ENCODE measurements around the gene AFTPH.

The AFTPH gene

GRCh38 chr2:64593035-64593655, 69.0 kb downstream of the AFTPH start:
- DNase-seq, result no peak

DNA sequence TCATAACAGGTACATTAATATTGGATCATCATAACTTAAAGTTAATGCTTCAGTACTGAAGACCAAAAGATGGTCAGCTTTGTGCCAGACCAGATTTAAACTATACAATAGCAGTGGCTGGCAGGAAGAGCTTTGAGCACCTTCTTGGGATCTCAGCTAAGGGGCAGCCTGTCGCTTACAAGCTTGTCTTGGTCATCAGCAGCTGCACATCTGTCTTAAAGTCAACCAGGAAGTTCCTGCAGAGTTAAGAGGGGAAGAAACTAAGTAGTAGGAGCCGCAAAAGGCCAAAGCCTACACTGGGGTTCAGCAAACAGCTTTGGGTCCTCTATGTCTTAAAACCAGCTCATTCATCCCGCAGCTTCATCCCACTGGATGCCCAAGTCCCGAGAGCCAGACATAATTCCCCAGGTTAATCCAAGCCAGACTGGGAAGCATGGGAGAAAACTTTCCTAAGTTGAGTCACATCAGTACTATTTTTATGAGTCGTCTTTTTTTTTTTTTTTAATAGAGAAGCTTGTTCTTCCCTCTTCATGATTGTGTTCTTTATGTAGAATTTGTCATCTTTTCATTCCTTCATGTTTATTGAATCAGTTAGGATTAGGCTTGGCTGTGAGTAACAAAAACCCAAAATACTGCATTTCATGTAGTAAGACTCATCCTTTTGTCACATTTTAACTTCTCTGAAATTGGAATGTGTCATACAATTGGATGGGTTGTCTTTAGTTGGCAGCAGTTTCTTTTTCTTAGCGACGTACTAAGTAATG, 70.3 kb downstream of the AFTPH start:
- no peak for DNase-seq

- DNase-seq, result no peak
Measured at GRCh38 chr2:64595397-64596176, 71.5 kb downstream of the AFTPH start.

DNA sequence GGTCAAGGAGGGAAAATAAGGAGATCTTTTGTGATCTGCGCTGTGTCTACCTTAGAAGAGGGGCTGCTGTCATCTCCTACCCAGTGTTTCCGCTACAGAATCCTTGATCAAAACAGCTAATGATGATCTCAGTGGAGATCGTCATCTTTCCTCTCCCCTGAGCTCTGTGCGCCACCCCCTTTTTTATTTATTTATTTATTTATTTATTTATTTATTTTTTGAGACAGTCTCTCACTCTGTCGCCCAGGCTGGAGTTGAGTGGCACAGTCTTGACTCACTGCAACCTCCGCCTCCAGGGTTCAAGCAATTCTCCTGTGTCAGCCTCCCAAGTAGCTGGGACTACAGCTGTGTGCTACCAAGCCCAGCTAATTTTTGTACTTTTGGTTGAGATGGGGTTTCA, 74.1 kb downstream of the AFTPH start:
- DNase-seq, result no peak

GRCh38 chr2:64599469-64599868, 75.3 kb downstream of the AFTPH start:
- no peak for DNase-seq

GRCh38 chr2:64601034-64601754, 77.1 kb downstream of the AFTPH start:
- DNase-seq, result no peak

GRCh38 chr2:64601785-64602391, 77.8 kb downstream of the AFTPH start:
- DNase-seq, result no peak

- DNase-seq, result no peak
Measured at GRCh38 chr2:64602436-64602835, 78.3 kb downstream of the AFTPH start.

GRCh38 chr2:64604155-64604554, 80.0 kb downstream of the AFTPH start:
- DNase-seq, result no peak

GRCh38 chr2:64605026-64605471, 80.9 kb downstream of the AFTPH start:
- DNase-seq, result no peak

DNA sequence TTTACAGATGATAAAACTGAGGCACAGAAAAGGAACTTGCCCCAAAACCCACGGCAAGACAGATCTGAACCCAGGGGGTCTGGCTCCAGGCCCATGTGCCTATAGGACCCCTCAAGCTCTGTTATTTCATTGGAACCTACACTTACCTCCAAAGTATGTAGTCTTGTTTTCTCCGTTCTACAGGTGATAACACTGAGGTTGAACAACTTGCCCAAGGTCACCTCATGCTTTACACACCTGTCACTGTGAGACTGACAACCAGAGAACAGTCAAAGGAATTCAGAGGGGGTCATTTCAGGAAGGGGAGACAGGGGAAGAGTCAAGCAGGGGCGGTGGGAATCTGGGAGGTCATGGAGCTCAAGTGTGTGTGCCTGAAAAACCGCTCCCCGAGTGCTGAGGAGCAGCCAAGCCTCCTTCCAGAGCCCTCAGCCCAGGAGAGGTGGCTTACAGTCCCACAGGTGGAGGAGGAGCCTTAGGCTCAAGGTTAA, 81.9 kb downstream of the AFTPH start:
- DNase-seq, result no peak

DNA sequence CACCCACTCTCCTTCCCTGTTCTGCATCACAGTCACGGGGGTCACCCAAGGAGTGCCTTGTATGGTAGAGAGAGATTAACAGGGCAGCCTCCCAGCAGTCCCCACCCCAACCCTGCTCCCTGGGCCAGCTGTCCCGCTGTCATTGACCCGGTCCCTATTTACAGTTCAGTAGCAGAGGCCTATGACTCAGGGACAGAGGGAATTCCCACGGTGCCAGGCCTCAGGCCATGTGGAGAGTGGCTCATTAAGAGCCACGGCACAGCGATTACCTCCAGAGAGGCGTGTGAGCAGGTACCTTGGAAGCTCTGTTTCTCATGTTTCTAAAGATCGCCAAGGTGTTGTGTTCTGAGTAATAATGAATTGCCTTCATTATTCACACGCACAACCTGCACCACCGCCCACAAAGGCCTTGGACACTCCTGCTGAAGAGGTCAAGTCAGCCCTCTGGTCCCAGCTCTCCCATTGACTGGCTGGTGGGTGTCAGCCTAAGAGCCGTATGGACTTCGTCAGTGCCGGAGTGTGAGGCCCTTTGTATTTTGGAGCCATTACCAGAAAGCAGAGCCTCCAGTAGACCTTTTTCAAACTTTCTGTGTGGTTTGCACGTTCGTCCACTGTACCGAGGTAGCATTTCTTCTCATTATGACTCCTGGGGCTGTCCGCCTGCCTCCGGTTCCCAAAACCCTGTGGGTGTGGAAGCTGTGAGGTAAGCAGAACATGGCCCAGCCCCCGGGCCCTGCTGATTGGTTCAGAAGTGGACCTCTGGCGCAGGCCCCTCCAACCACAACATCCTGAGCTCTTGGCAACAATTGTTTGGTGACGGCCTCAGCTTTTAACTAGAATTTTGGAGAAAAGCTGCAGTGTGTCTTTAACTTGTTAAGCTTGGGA, 82.6 kb downstream of the AFTPH start:
- peak; percentile 66 for DNase-seq

DNA sequence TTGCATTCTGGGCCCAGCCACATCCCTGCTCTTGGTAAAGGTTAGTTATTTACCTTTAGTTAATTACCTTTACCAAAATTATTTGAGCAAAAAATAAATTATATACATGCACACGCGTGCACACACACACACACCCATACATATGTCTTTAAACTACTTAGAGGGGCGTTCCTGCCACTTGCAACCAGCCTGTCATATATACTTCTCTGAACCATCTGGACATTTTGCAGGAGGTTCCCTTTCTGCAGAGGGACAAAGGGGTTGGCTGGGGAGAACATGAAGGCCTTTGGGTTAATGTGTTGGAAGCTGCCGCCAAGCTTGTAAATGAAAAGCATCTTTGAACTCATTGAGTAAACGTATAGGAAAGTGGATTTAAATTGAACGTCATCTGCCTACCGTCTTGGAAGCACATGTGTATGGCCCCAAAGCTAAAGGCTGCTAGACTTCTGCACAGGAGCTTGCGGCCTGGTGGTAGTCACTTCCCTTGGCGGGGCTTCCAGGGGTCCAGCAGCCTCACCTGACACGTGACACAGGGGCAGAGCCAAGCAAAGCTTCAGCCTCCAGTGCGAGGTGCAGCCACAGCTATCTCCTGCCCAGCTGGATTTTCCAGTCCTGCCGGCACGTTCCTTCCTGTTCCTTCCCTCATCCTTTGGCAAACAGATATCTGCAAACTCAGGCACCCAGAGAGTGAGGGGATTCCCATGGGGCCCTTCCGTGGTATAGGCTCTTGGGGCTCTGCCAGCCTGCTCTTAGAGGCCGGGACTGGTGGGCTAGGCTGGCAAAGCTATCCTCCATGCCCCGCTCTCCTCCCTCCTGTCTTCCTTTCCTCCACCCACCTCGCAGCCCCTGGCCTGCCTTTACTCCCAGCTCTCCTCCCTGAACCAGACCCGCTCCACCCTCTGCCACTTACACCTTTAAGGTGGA, 83.5 kb downstream of the AFTPH start:
- DNase-seq, result no peak

- DNase-seq, result no peak
Measured at GRCh38 chr2:64608867-64609226, 84.7 kb downstream of the AFTPH start.

DNA sequence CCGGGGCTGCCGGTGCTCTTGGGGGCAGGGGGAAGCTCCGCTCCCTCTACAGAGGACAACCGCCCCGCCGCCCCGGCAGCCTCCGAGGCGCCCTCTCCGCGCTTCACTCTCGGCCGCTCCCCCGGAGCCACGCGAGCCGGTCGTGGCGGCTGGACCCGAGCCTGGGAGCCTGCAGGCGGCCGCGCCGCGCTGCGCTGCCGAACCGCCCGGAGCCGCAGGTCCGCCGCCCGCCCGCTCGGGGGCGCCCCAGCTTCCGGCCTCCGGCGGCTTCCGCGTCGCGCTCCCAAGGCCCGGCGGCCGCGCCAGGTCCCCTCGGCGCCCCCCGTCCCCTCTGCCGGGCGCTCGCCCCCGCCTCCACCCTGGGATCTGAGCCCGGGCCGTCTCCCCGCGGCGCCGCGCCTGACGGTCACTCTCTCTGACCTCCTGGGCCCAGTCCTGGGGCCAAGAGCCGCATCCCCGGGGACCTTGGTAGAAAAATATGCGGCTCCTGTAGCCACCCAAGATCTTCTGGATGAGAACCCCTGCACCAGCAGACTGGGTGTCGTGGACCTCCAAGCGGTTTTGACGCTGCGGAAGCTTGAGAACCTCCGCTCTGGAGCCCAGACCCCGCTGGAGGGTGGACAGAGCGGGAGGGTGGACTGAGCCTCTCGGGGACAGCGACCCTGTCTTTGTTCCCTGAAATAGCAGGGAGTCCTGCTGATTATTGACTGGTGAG, 85.3 kb downstream of the AFTPH start:
- DNase-seq, result peak; percentile 46

DNA sequence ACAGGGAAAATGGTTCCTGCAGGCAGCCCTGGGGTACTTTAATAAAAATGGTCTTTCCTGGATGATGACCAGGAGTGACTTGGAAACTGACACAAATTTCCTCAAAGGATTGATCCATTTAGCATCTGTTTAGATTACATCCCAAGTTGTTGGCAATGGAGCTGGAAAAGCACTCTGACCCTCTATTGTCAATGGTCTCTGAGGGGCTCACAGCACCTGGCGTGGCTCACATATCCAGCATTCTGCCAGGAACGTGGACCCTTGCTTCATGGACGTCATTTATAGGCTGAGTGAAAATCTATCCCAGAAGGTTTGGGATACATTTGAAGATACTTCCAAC, 85.8 kb downstream of the AFTPH start:
- no peak for DNase-seq

DNA sequence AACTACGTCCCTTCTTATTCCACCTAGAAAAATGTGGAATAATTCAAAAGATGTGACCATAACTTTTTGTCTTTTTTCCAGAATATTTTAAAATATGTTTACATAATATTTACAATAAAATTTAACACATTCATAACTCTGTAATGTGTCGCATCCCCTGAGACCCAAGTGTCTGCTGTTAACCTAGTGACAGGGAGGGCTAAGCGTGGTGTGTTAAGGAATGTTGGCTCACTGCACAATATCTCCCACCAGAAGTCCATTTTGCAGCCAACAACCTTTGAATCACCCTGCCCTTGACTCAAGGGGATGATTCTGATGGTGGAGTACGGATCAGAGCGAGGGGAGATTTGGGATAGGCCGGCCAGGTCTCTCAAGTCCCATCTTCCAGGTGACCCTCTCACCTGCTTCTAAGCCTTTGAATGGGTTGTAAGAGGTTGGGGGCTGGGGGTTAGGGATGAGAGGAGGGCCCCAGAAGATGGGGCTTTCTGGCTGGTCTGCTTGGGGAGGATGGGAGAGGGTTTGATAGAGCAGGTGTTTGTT, 86.3 kb downstream of the AFTPH start:
- no peak for DNase-seq

GRCh38 chr2:64612575-64613195, 88.6 kb downstream of the AFTPH start:
- DNase-seq, result no peak

DNA sequence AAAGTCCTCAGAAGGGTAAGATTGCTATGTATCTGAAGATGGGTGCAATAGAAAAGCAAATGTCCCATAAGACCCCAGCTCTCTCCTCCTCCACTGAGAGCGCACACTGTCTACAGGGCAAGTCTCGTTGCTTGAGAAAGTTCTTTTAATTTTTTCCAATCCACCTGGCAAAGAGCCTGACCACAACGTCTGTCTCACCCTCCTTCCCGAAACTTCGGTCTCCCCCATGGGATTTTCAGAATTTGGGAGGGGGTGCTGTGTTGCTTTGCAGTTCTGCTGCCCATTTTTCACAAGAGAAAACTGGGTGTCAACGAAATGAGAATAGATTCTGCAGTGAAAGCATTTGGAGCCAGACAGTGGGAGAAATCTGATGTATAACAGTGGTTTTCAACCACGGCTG, 89.1 kb downstream of the AFTPH start:
- DNase-seq, result no peak
